ENCODE results near the gene SAMD11. TPM values are rescaled to one million over a fixed set of nuclear protein-coding genes. Genes with fewer than 3 reads are reported as not detected.
A peak's percentile ranks its signal among the peaks of the same experiment; 100 is the strongest.

The SAMD11 gene
- total and polyA plus RNA-seq, 2 of the 8 experiments (the other 6 are each of a cell fraction or from before 2014, with no cell fraction given) = 0.18 to 0.30 TPM

DNA sequence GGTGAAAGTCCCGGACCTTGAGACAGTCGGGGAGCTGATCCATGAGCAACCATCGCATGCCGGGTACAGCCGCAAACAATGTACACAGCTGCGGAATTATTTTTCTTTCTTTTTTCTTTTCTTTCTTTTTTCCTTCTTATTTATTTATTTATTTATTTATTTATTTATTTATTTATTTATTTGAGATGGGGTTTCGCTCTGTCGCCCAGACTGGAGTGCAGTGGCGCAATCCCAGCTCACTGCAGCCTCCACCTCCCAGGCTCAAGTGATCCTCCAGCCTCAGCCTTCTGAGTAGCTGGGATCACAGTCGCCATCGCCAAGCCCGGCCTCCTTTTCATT is 60.7 kb downstream of the SAMD11 start:
- no peak overlapping the region for H2BK15ac ChIP-seq (ENCODE audit: low read length)
- DNase-seq (ENCODE audit: low read depth in 1 of 2, low spot score in 2 of 2) (no peak), FAIRE-seq (no peak)
- H2AFZ ChIP-seq (ENCODE audit: low read length) = no peak overlapping the region
- no peaks in the 10 kb centered on the region for H3K9me3 ChIP-seq (ENCODE audit: insufficient read depth in 2 of 2, low read depth in 1 of 2, low read length in 1 of 2)
- peak overlapping the region in 1 of 2 experiments; percentile 38; a peak in 2 of 4 replicates for H3K4me2 ChIP-seq (ENCODE audit: insufficient read depth in 1 of 2, low read depth in 2 of 2, low read length in 2 of 2)
- no peak overlapping the region for H2BK20ac ChIP-seq (ENCODE audit: low read length)
- no peak overlapping the region for H4K5ac ChIP-seq (ENCODE audit: insufficient read length, low read depth, low read length)
- H3K4ac ChIP-seq (replicated peaks; ENCODE audit: insufficient read length, low read depth, low read length) = no peak overlapping the region
- WGBS, 2 experiments (ENCODE audit: extremely low coverage in 1 of 2, insufficient coverage in 1 of 2, insufficient read length in 1 of 2, insufficient replicate concordance in 2 of 2, low coverage in 1 of 2, low lambda C conversion rate in 2 of 2, missing lambda C conversion rate in 1 of 2) = 65% methylated on average over 12 of the region's 12 CpGs; no CpG with 5 or more reads in 1 of the 2 experiments
- H3K4me3 ChIP-seq (ENCODE audit: extremely low read depth in 1 of 4, insufficient read depth in 2 of 4, low read depth in 3 of 4, low read length in 4 of 4) = no peak overlapping the region
- H3K14ac ChIP-seq (ENCODE audit: insufficient read length) = no peak overlapping the region
- no peak overlapping the region for H2BK120ac ChIP-seq (replicated peaks; ENCODE audit: low read depth, low read length)
- H3K56ac ChIP-seq (replicated peaks; ENCODE audit: insufficient read length, low read depth, low read length) = no peak overlapping the region
- H3K27me3 ChIP-seq (replicated peaks in 1 of 4; ENCODE audit: control insufficient read depth in 3 of 4, extremely low read depth in 1 of 4, insufficient read depth in 3 of 4, low read length in 3 of 4) = peaks cover under 1 to 33% (median 19%) of the 10 kb centered on the region in 4 experiments
- H4K20me1 ChIP-seq (replicated peaks in 1 of 2; ENCODE audit: control insufficient read depth in 1 of 2, insufficient read depth in 2 of 2, low read length in 2 of 2) = peaks cover 0 to 8% of the 10 kb centered on the region in 2 experiments
- H3K18ac ChIP-seq (ENCODE audit: extremely low read depth, low read length) = no peak overlapping the region
- H4K8ac ChIP-seq (ENCODE audit: extremely low read depth, insufficient read depth, low read length) = no peak overlapping the region
- no peak overlapping the region for H2BK5ac ChIP-seq (ENCODE audit: low read depth, low read length)
- no peaks in the 10 kb centered on the region for H3K79me1 ChIP-seq (ENCODE audit: low read depth, low read length)
- H3K23ac ChIP-seq (ENCODE audit: insufficient read length) = no peak overlapping the region
- H4K91ac ChIP-seq (replicated peaks; ENCODE audit: insufficient read length, low read length) = no peak overlapping the region
- TF ChIP-seq RAD21 (IDR thresholded peaks at IDR 0.05 in 1 of 2, conservative IDR thresholded peaks at IDR 0.05 in 1 of 2; ENCODE audit: low read depth in 2 of 2, low read length in 2 of 2) (no peak), NRF1 (IDR thresholded peaks at IDR 0.05; ENCODE audit: low read depth, low read length) (no peak)
- H3K36me3 ChIP-seq (ENCODE audit: control insufficient read depth in 2 of 4, insufficient read depth in 4 of 4, low read length in 3 of 4) = no peaks in the 10 kb centered on the region
- peaks cover 4% of the 10 kb centered on the region; the same call in 1 of the 2 replicates for H3K23me2 ChIP-seq (ENCODE audit: low read depth, low read length)
- no peak overlapping the region for H2AK5ac ChIP-seq (ENCODE audit: low read depth, low read length)
- H3K4me1 ChIP-seq (replicated peaks in 1 of 4; ENCODE audit: control insufficient read depth in 3 of 4, insufficient read depth in 4 of 4, low read length in 3 of 4) = no peaks in the 10 kb centered on the region; a peak in 1 of 7 replicates
- H3K79me2 ChIP-seq (ENCODE audit: control insufficient read depth in 1 of 2, insufficient read depth in 2 of 2, low read length in 2 of 2) = no peaks in the 10 kb centered on the region
- no peak overlapping the region for H3K27ac ChIP-seq (ENCODE audit: low read depth, low read length)
- POLR2A ChIA-PET (ENCODE audit: partially characterized antibody) = interaction anchor here (0.7 to 1.6 kb wide), 3 partner anchors 15 to 56 kb away, joined by 3 to 4 read pairs (median 4); partner anchors contain the start of gene HES4
- H3K9ac ChIP-seq (replicated peaks in 1 of 4; ENCODE audit: extremely low read depth in 1 of 4, low read depth in 3 of 4, low read length in 3 of 4) = no peak overlapping the region
- no peak overlapping the region for H2BK12ac ChIP-seq (ENCODE audit: low read depth, low read length)
- CTCF ChIA-PET (ENCODE audit: partially characterized antibody) = interaction anchor here (0.7 to 6.9 kb wide), 37 partner anchors 8 to 266 kb away, joined by 3 to 86 read pairs (median 5); partner anchors contain the start of genes HES4, ISG15, PLEKHN1 and SDF4
